ENCODE results near the gene STRN4. TPM values are rescaled to one million over a fixed set of nuclear protein-coding genes. Genes with fewer than 3 reads are reported as not detected.

STRN4 gene
- total RNA-seq, 4 donors from 2014 or later, result 60.1 to 86.4 (median 69.7) TPM

- H3K9me3 ChIP-seq, result no peaks in the 10 kb centered on the region
- intact Hi-C loops (cut with DNase I), result no loop called here
- peaks cover 39 to 83% (median 42%) of the 10 kb centered on the region in 3 donors for H3K4me1 ChIP-seq
- no peak for DNase-seq
- no peaks in the 10 kb centered on the region for H3K27me3 ChIP-seq
- H3K27ac ChIP-seq, result peak overlapping the region; percentile 95 to 96 (median 96)
- TF ChIP-seq POLR2A (IDR thresholded peaks at IDR 0.05) (no peak), CTCF (IDR thresholded peaks at IDR 0.05) (no peak)
- 33 to 40% methylated on average over 4 of the region's 4 CpGs for WGBS, 2 donors
- H3K4me3 ChIP-seq, result peak overlapping the region; percentile 69 to 97 (median 92)
- H3K36me3 ChIP-seq, result peaks cover 10 to 42% (median 24%) of the 10 kb centered on the region in 3 donors
Measured at GRCh38 chr19:46785980-46786235, 39.7 kb upstream of the STRN4 start.

- Histone ChIP-seq H3K27ac (peak overlapping the region; percentile 95 to 96 (median 96)), H3K27me3 (no peaks in the 10 kb centered on the region), H3K36me3 (peaks cover 14 to 47% (median 28%) of the 10 kb centered on the region in 3 donors), H3K4me3 (peak overlapping the region; percentile 69 to 97 (median 92)), H3K4me1 (peaks cover 44 to 88% (median 46%) of the 10 kb centered on the region in 3 donors), H3K9me3 (no peaks in the 10 kb centered on the region)
- peak in 1 of 4 donors; percentile 3 for TF ChIP-seq POLR2A (IDR thresholded peaks at IDR 0.05)
- TF ChIP-seq CTCF (IDR thresholded peaks at IDR 0.05), result no peak
- DNase-seq, result no peak
- WGBS, 2 donors, result 34 to 37% methylated on average over 14 to 19 of the region's 19 CpGs
- intact Hi-C loops (cut with DNase I), result no loop called here
Measured at GRCh38 chr19:46785054-46785979, 39.1 kb upstream of the STRN4 start.

GRCh38 chr19:46784262-46785053 lies 38.2 kb upstream of the STRN4 start:
- peak overlapping the region; percentile 95 to 96 (median 96) for H3K27ac ChIP-seq
- TF ChIP-seq CTCF (IDR thresholded peaks at IDR 0.05) (peak in 1 of 6 experiments; percentile 22), POLR2A (IDR thresholded peaks at IDR 0.05) (peak in 1 of 4 donors; percentile 43)
- WGBS, 2 donors, result 10 to 20% methylated on average over 8 of the region's 17 CpGs
- H3K4me3 ChIP-seq, result peak overlapping the region; percentile 69 to 97 (median 92)
- intact Hi-C loops (cut with DNase I), result no loop called here
- DNase-seq, result no peak
- peaks cover 44 to 96% (median 47%) of the 10 kb centered on the region in 3 donors for H3K4me1 ChIP-seq
- no peaks in the 10 kb centered on the region for H3K27me3 ChIP-seq
- H3K36me3 ChIP-seq, result peaks cover 20 to 56% (median 32%) of the 10 kb centered on the region in 3 donors
- no peaks in the 10 kb centered on the region for H3K9me3 ChIP-seq

GRCh38 chr19:46783670-46784069 lies 37.4 kb upstream of the STRN4 start:
- WGBS, 2 donors, result 53 to 57% methylated on average over 2 of the region's 2 CpGs
- intact Hi-C loops (cut with DNase I), result no loop called here
- peak overlapping the region; percentile 69 to 97 (median 92) for H3K4me3 ChIP-seq
- H3K36me3 ChIP-seq, result peaks cover 24 to 64% (median 39%) of the 10 kb centered on the region in 3 donors
- peak overlapping the region; percentile 95 to 96 (median 96) for H3K27ac ChIP-seq
- H3K27me3 ChIP-seq, result no peaks in the 10 kb centered on the region
- peaks cover 44 to 96% (median 46%) of the 10 kb centered on the region in 3 donors for H3K4me1 ChIP-seq
- DNase-seq, result no peak
- H3K9me3 ChIP-seq, result no peaks in the 10 kb centered on the region
- TF ChIP-seq POLR2A (IDR thresholded peaks at IDR 0.05) (no peak), CTCF (IDR thresholded peaks at IDR 0.05) (no peak)

Data from esophagus squamous epithelium (tissue), 5 donors.